ENCODE data around the gene YIF1A. TPM values are rescaled to one million over a fixed set of nuclear protein-coding genes. Genes with fewer than 3 reads are reported as not detected.

Gene YIF1A
- polyA plus RNA-seq, 3 donors, result 50.0 to 81.1 (median 63.8) TPM

DNA sequence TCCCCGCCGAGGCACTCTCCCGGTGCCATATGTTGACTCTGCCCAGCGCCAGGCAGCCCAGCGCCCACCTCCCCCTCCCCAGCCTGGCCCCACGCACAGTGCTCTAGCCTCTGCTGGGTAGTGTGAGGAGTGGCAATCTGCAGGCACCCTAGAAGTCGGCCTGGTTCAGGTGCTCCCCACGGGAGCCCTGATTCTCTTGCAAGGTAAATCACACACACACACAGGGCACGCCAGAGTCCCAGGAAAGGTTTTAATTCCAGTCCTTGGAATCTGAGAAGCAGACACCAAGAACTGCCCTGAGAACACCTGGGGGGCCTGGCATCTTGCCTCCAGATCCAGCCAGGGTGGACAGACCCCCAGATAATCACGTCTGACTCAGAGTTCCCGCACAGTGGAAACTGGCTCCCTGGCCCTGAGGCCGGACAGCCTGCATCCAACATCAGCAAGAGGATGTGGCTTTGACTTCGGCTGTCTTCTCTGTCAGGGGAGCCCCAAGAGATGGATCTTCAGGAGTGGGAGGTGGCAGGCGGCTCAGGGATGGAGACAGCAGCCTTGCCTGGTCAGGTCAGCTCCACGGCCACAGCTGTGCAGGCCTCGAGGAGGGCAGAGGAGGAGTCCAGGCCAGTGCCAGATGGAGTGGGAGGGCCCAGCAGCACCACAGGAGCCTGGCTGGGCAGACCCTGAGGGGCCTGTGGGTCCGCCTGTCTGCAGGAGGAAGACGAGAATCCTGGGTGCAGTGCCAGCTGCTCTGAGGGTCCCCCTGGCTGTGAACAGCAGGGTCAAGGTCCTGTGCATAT, 48.4 kb upstream of the YIF1A start:
- H3K27ac Mint-ChIP-seq, result peak overlapping the region; percentile 89 to 98 (median 95)
- Histone ChIP-seq H2AFZ (ENCODE audit: insufficient read depth, low read depth, low read length, poor library complexity, severe bottlenecking) (no peak overlapping the region), H3K4me3 (replicated peaks in 1 of 3; ENCODE audit: low read depth in 2 of 3, low read length in 3 of 3) (no peak overlapping the region), H3K9ac (ENCODE audit: insufficient read depth, low read length, poor library complexity, severe bottlenecking) (no peak overlapping the region), H3K4me1 (ENCODE audit: control insufficient read depth in 1 of 2, insufficient read depth in 2 of 2, low read length in 2 of 2) (peaks cover 26 to 30% of the 10 kb centered on the region in 2 donors), H3K4me2 (replicated peaks; ENCODE audit: extremely low read depth, low read length, poor library complexity, severe bottlenecking) (peak overlapping the region; percentile 93), H3K79me2 (ENCODE audit: insufficient read depth, low read length) (peaks cover 13% of the 10 kb centered on the region), H3K27me3 (ENCODE audit: control insufficient read depth in 2 of 2, insufficient read depth in 2 of 2, low read length in 2 of 2) (no peaks in the 10 kb centered on the region), H3K36me3 (replicated peaks in 1 of 2; ENCODE audit: control insufficient read depth in 1 of 2, insufficient read depth in 2 of 2, low read length in 2 of 2) (peaks cover 69 to 74% of the 10 kb centered on the region in 2 donors), H3K27ac (ENCODE audit: low read depth in 1 of 2, low read length in 2 of 2) (peak overlapping the region; percentile 69 to 98), H3K9me3 (replicated peaks in 1 of 2; ENCODE audit: control insufficient read depth in 1 of 2, insufficient read depth in 1 of 2, low read length in 2 of 2) (no peaks in the 10 kb centered on the region), H4K20me1 (ENCODE audit: insufficient read depth, low read length) (peaks cover 38% of the 10 kb centered on the region)
- H3K4me1 Mint-ChIP-seq, result peaks cover 26% of the 10 kb centered on the region
- H3K36me3 Mint-ChIP-seq, result peaks cover 57 to 69% of the 10 kb centered on the region in 2 donors
- TF ChIP-seq, protein P1, sequence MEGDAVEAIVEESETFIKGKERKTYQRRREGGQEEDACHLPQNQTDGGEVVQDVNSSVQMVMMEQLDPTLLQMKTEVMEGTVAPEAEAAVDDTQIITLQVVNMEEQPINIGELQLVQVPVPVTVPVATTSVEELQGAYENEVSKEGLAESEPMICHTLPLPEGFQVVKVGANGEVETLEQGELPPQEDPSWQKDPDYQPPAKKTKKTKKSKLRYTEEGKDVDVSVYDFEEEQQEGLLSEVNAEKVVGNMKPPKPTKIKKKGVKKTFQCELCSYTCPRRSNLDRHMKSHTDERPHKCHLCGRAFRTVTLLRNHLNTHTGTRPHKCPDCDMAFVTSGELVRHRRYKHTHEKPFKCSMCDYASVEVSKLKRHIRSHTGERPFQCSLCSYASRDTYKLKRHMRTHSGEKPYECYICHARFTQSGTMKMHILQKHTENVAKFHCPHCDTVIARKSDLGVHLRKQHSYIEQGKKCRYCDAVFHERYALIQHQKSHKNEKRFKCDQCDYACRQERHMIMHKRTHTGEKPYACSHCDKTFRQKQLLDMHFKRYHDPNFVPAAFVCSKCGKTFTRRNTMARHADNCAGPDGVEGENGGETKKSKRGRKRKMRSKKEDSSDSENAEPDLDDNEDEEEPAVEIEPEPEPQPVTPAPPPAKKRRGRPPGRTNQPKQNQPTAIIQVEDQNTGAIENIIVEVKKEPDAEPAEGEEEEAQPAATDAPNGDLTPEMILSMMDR (IDR thresholded peaks at IDR 0.05), result no peak
- H3K9me3 Mint-ChIP-seq, result no peaks in the 10 kb centered on the region
- H3K27me3 Mint-ChIP-seq (ENCODE audit: low read depth in 3 of 3), result no peaks in the 10 kb centered on the region
- 86% methylated on average over 12 of the region's 18 CpGs for WGBS (ENCODE audit: insufficient coverage)
- intact Hi-C loops (cut with micrococcal nuclease), result no loop called here
- H3K4me3 Mint-ChIP-seq, result no peak overlapping the region
- DNase-seq, result peak in 1 of 3 donors; percentile 7

DNA sequence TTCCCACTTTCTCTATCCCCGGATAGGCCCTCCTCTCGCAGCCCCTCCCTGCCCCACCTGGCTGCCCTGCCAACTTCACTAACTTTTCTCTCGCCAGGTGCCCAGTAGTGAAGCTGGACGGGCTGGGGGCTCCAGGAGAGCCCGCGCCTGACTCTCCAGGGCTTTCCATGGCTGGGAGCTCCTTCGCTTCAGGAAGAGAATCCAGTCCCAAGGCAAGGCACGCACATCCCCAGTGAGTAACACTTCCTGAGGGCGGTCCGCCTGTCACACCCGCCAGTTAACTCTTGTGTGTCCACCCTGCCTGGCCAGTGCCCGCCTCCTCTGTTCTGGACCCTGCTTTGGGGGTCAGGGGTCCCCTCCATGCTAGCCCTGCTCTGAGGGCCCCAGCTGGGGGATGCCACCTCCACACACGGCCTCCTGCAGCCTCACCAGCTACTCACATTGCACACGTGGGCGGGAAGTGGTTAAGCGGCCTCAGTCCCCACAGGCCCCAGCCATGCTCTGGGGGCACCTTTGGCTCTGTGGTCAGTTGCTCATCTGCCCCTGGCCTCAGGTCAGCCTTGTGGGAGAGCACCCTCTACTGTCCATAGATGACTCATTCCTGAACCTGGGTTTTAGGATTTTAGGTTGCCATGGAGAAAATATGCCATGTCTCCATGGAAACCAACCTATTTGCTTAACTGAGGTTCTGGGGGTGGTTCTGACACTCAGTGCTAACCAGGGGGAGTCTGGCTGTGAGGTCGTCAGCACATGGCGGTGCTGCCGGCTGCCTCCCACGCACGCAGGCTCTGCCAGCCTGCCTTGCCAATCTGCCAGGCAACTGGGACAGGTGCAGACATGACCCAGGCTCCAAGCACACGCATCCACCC, 47.5 kb upstream of the YIF1A start, which contains the start of gene RIN1:
Gene RIN1, minus strand, starts transcription at position 201 of the 869 bp plus-strand sequence. Its CDS starts 32 bp downstream, at position 169.
- H3K4me3 ChIP-seq (replicated peaks in 1 of 3; ENCODE audit: low read depth in 2 of 3, low read length in 3 of 3), result peak within 1 kb of the TSS; percentile 82 to 88 (median 87)
- H3K27ac Mint-ChIP-seq, result peak within 1 kb of the TSS; percentile 94 to 98 (median 97)
- H4K20me1 ChIP-seq (ENCODE audit: insufficient read depth, low read length), result peaks cover 33% of the 10 kb centered on the region
- TF ChIP-seq, protein P1 (IDR thresholded peaks at IDR 0.05), result peak; percentile 41
- H3K27me3 ChIP-seq (ENCODE audit: control insufficient read depth in 2 of 2, insufficient read depth in 2 of 2, low read length in 2 of 2), result no peaks in the 10 kb centered on the region
- peak; percentile 84 to 93 (median 93) for DNase-seq
- 24% methylated on average over 22 of the region's 22 CpGs for WGBS (ENCODE audit: insufficient coverage)
- peak within 1 kb of the TSS; percentile 93 for H3K4me2 ChIP-seq (replicated peaks; ENCODE audit: extremely low read depth, low read length, poor library complexity, severe bottlenecking)
- H3K9ac ChIP-seq (ENCODE audit: insufficient read depth, low read length, poor library complexity, severe bottlenecking), result peak within 1 kb of the TSS; percentile 98
- H3K9me3 Mint-ChIP-seq, result no peaks in the 10 kb centered on the region
- peak within 1 kb of the TSS; percentile 69 to 98 for H3K27ac ChIP-seq (ENCODE audit: low read depth in 1 of 2, low read length in 2 of 2)
- intact Hi-C loops (cut with micrococcal nuclease), result no loop called here
- H3K4me3 Mint-ChIP-seq, result peak within 1 kb of the TSS; percentile 98 to 100
- H3K36me3 Mint-ChIP-seq, result peaks cover 56 to 69% of the 10 kb centered on the region in 2 donors
- no peaks in the 10 kb centered on the region for H3K27me3 Mint-ChIP-seq (ENCODE audit: low read depth in 3 of 3)
- H3K79me2 ChIP-seq (ENCODE audit: insufficient read depth, low read length), result peaks cover 13% of the 10 kb centered on the region
- H3K9me3 ChIP-seq (replicated peaks in 1 of 2; ENCODE audit: control insufficient read depth in 1 of 2, insufficient read depth in 1 of 2, low read length in 2 of 2), result no peaks in the 10 kb centered on the region
- peaks cover 26% of the 10 kb centered on the region for H3K4me1 Mint-ChIP-seq
- peak within 1 kb of the TSS; percentile 66 for H2AFZ ChIP-seq (ENCODE audit: insufficient read depth, low read depth, low read length, poor library complexity, severe bottlenecking)
- peaks cover 68 to 74% of the 10 kb centered on the region in 2 donors for H3K36me3 ChIP-seq (replicated peaks in 1 of 2; ENCODE audit: control insufficient read depth in 1 of 2, insufficient read depth in 2 of 2, low read length in 2 of 2)
- peaks cover 26 to 30% of the 10 kb centered on the region in 2 donors for H3K4me1 ChIP-seq (ENCODE audit: control insufficient read depth in 1 of 2, insufficient read depth in 2 of 2, low read length in 2 of 2)
